ENCODE measurements around the gene PDGFD.

- TF ChIP-seq POLR2A (IDR thresholded peaks at IDR 0.05) (no peak), CTCF (IDR thresholded peaks at IDR 0.05) (no peak), EP300 (IDR thresholded peaks at IDR 0.05) (no peak)
Measured at GRCh38 chr11:104142698-104143097, 21.2 kb downstream of the PDGFD start.

All from ovary (tissue), 3 donors.